ENCODE results near the gene DPH3.
A peak's percentile ranks its signal among the peaks of the same experiment; 100 is the strongest.

DPH3 gene

DNA sequence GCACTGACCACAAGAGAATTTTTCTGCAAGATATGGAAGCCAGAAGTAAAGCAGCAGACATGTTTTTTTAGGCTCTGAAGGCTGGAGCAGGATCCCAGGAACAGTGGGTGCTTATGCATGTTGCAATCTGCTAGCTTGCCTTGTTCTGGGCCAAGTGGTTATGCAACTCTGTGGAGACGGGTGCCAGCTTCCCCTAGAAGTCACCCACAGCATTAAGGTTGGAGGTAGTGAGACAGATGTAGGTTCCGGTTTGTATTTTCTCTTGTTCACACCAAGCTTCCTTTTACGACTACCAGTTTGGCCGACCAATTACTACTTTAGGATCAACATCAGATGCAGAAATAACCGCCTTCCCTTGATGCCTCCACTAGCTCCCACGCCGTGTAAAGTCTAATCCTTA lies 11.1 kb downstream of the DPH3 start:
- DNase-seq, result no peak

GRCh38 chr3:16252988-16253387 lies 11.8 kb downstream of the DPH3 start:
- no peak for DNase-seq

DNA sequence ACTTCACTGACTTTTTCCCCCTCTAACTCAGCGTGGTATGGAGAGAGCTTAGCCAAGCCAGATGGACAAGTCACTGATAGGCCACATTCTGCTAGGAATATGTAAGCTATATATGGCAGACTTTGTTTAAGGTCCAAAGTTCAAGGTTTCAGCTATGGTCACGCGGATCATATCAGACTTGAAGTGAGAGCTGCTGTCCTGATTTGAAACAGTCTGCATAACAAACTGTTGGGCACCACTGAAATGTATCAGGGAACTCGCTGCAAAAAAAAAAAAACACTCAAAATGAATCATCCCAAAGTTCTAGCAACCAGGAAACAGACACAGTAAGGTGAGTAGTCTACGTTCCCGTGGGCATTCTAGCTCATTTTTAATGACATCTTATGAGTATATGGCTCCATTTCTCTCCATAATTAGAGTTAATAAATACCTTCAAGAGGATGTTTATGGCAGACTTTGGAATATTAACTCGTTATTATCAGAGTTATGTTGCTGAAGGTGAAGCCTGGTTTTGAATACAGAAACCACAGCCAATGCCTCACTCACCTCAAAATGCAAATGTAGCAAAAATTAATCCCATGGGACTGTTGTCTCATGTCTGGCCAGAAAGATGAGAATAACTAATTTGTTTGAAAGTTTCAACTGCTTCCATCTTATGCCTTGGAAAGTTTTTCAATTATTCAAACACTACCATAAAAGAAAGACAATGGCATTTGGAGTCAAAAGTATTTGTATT lies 12.3 kb downstream of the DPH3 start:
- DNase-seq, result no peak

- DNase-seq, result no peak
Observed at GRCh38 chr3:16251316-16252085, 13.2 kb downstream of the DPH3 start.

- DNase-seq, result no peak
Observed at GRCh38 chr3:16249886-16250285, 14.9 kb downstream of the DPH3 start.

DNA sequence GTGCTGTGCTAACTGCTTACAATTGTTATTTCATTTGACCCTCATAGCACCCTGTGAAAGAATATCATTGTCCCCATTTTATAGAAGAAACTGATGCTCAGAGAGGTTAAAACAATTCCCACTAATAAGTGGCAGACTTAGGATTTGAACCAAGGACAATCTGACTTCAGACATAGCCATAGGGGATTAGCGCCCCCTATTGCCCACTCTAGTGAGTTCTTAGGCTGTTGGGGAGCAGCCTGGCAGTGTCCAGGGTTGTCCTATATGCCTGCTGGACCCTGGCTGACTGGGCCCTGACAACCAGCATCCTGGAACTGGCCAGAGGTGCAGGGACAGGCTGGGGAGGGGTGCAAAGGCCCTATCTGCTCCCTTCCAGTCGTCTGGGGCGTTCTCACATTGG lies 15.4 kb downstream of the DPH3 start:
- no peak for DNase-seq

DNA sequence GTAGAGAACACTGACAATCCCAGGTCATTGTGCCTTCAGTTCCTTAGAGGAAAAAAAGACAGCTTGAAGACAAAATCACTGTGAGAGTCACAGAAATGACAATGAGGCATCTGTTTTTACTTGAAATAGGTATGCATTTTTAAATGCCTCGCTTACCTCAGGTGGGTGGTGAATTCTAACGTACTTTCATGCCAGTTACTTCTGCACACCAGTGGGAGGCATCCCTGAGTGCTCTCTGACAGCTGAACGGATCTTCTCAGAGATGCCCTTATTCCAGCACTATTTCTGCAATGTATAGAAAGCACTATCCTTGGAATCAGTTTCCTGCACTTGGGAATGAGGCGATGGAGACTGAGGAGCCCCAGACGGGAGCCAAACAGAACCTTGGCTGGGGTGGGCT lies 16.2 kb downstream of the DPH3 start:
- DNase-seq, result no peak

DNA sequence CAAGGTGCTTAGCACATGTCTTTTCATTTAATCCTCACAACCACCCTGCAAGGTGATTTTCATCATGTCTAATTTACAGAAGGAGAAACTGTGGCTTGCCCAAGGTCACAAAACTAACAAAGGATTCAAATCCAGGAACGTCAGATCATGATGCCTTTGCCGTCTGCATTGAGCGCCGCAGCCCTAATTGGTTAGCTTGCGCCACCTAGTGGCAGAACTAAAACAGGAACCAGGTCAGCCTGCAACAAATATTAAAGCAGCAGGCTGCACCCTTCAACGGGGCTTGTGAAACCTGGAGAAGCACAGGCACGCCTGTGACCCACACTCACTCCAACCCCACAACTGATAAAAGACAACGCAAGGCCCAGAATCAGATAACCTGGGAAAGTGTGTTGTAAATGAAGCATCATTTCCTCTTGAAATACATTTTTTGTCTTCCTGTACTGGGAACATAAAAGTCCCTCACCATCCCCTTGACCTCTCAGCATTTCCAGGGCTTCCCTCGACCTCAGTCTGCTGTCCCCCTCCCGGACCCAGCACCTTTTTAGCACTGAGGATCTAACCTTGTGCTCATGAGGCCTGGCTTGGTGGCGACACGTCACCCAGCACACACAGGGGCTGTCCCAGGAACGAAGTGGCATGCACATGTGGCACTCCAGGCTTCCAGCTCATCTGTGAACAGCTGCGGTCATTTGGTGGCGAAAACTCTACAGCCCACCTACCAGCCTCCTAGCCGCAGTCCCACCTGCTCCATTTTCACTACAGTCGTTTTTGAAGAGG lies 17.3 kb downstream of the DPH3 start:
- peak; percentile 80 for DNase-seq

GRCh38 chr3:16245609-16246008 lies 19.1 kb downstream of the DPH3 start:
- DNase-seq, result no peak

DNA sequence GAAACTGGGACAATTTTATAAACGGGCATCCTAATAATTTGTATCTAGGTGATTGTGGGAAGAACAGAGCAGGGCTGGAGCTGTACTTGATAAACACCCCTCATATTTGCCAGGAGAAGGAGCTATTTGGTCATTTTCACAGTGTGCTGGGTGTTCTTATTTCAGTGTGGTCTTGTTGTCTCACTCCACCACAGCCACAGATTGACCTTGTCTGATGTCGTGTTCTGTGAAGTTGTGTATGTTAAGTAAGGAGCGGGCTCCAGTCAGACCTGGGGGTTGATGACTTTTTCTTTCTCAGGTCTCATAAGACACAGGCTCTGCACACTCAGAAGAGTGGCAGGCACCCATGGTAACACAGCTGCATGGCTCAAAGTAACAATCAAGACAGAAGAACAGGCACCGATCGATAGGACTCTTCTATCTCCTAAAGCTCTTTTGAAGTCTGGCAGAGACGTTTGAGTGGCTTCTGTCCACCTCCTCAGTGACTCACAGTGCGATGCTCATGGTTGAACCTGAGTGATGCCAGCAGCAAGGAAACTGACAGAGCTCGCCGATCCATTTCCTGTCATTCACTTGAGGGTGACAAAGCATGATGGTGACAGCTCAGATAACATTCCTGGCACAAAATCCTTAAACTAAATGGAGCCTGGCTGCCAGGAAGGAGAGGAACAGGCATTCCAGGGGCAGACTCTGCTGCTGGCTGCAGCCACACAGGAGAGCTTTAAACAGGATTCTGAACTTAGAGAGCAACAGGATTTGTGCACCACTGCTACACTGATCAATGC lies 20.8 kb downstream of the DPH3 start:
- no peak for DNase-seq

DNA sequence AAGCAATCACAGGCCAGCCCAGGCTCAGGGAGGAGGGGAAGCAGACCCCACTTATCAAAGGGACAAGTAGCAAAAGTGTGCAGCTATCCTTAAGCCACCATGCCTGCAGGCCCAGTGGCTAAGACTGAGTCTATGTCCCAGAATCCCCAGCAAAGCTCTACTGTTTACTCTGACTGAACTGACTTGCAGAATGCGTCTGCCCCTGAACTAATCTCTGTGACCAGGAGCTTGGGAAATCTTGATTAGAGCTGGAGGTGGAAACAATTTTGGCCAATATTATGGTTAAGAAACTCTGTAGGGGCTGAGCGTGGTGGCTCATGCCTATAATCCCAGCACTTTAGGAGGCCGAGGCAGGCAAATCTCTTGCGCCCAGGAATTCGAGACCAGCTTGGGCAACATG lies 22.6 kb downstream of the DPH3 start:
- DNase-seq, result no peak

DNA sequence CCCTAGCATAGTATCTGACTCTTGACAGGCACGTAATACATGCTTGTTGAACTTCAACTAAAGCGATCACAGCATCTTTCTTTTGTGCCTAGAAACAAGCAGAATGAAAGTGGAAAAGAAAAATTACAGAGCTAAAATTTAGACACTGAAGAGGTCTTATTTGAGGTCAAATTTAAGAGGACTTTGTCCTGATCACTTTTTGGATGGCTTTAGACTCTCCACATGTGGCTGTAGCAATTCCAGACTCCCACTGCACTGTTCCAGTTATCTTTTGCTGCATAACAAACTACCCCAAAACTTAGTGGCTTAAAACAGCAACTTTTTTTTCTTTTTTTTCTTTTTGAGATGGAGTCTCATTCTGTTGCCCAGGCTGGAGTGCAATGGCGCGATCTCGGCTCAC lies 23.5 kb downstream of the DPH3 start:
- DNase-seq, result no peak

DNA sequence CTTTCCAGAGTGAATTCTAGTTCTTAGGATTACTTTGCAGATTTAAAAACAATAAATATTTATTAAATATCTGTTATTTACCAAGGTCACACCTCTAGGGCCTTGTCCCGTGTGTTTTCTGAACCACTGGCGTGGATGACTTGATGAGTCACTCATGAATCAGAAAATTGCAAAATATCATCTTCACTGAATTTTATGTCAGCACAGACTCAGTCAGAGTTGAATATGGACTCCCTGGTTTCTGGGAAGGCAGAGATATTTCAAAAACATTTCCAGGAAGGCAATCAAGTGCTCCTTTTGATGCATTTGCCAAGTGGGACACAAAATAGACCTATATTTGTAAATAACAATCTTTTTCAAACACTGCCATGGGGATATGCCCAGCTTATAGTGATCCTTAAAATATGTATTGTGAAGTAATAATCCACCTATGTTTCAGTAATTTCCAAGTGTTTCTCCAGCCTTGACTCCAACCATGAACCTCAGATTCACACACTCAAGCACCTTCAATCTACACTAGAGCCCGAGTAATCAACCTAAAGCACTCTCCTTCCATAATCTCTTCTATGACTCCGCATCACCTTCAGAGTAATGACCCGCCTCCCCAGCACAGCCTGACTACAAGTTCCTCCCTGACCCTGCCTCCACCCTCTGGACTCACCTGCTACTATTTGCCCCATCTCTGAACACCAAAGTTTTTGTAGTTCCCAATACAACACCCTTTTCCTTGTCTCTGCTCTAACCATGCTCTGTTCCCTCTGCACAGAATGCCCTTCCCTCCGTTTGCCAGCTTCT lies 24.3 kb downstream of the DPH3 start:
- DNase-seq, result no peak

- DNase-seq, result no peak
Observed at GRCh38 chr3:16239780-16240179, 25.0 kb downstream of the DPH3 start.

DNA sequence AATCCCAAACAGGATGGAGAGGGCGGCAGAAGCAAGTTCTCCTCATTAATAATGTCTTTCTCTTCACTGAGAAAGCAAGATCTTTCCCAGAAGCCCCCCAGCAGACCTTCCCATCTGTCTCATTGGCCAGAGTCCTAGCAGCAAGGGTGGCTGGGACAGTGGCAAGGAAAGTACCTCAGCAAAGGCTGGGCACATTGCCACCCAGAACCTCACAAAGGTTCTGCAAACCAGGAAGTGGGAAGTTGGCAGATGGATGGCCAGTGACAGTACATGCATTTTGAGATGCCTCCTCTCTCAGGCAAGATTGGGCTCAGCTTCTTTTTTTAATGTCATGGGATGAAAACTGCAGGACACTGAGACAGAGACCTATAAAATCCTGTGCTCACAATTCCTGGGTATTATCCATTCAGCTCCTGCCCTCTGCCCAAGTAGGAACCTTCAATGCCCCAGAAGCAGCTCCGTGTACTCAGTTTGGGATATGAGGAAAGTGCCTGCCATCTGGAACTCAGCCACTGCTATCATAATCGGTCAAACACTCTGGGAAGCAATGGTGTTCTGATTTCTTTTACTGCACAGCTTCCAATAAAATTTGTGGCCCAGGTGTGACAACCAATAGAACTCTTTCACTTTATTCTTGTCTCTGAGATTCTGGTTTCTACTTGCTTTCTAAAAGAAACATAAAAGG lies 25.5 kb downstream of the DPH3 start:
- no peak for DNase-seq

- no peak for DNase-seq
Observed at GRCh38 chr3:16236856-16237393, 27.8 kb downstream of the DPH3 start.

DNA sequence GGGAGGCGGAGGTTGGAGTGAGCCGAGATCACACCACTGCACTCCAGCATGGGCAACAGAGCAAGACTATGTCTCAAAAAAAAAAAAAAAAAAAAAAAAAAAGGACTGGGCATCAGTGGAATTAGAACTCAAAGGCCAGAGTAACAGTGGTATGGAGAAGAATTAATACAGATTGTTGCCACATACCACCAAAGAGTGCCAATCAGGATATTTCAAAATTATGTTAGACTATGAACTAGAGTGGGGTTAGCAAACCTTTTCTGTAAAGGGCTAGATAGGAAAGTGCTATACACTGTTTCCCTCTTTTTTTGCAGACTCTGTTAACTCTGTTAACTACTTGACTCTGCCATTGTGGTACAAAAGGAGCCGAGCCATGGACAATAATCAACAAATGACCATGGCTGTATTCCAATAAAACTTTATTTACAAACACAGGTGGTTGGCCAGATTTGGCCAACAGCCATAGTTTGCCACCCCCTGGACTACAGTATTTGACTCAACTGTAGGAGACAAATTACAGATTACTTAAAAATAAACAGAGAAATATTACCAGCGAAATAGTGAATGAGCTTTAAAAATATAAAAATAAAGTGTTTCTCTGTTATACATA lies 28.6 kb downstream of the DPH3 start:
- DNase-seq, result no peak

- DNase-seq, result no peak
Observed at GRCh38 chr3:16234281-16234680, 30.5 kb downstream of the DPH3 start.

- DNase-seq, result no peak
Observed at GRCh38 chr3:16233806-16234205, 30.9 kb downstream of the DPH3 start.

GRCh38 chr3:16231983-16232382 lies 32.8 kb downstream of the DPH3 start:
- no peak for DNase-seq

DNA sequence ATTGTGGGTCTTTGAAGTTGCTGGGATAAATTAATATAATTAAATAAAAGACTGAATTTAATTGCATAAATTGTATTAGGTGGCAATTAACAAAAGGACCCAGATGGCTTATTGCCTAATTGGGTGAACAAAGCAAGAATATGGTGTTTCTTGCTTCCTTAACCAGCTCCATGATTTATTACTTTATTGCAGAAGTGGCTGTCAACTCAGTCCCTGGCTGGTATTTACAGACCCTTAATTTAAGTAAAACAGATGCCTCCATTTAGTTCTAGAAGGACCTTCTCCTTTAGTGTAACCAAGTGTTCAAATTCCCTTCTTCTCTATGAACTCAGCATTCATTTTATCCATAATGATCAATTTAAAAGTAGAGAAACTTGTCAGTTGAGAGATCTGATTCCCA lies 35.1 kb downstream of the DPH3 start:
- DNase-seq, result no peak

All from NCI-H1694 treated with DMSO at 0.1 percent for 48 hours (cell line).